Mucosa of gallbladder (tissue), 1 donor: ENCODE results near the gene ERC2. TPM values are rescaled to one million over a fixed set of nuclear protein-coding genes. Genes with fewer than 3 reads are reported as not detected.

Experiments
- DNase-seq: peaks from one replicate; pipeline ENCODE4 v3.0.0-alpha.2; 2020; ENCODE audit warnings: low spot score
- total RNA-seq: library from RNA; stranded (reverse); gene quantifications from one replicate; pipeline ENCODE4 v1.2.1, GENCODE V29; 2021
- donor health status: DM: no; HTN: no; CAD: no.

The ERC2 gene
- total RNA-seq, 1 donor from 2014 or later = 4.2 TPM

GRCh38 chr3:55827786-55828185, 640.5 kb downstream of the ERC2 start:
- DNase-seq = no peak

GRCh38 chr3:55826731-55827496, 641.4 kb downstream of the ERC2 start:
- DNase-seq = no peak

GRCh38 chr3:55826097-55826496, 642.2 kb downstream of the ERC2 start:
- DNase-seq = no peak

GRCh38 chr3:55824406-55824805, 643.9 kb downstream of the ERC2 start:
- no peak for DNase-seq

GRCh38 chr3:55823829-55824228, 644.4 kb downstream of the ERC2 start:
- DNase-seq = no peak

- no peak for DNase-seq
These were observed 645.3 kb downstream of the ERC2 start for GRCh38 chr3:55823001-55823400.

- no peak for DNase-seq
These were observed 649.3 kb downstream of the ERC2 start for GRCh38 chr3:55819005-55819404.

GRCh38 chr3:55818485-55818884, 649.8 kb downstream of the ERC2 start:
- DNase-seq = no peak

GRCh38 chr3:55816794-55817576, 651.3 kb downstream of the ERC2 start:
- no peak for DNase-seq

GRCh38 chr3:55815262-55815661, 653.0 kb downstream of the ERC2 start:
- DNase-seq = no peak

GRCh38 chr3:55813268-55814097, 654.8 kb downstream of the ERC2 start:
- no peak for DNase-seq

- DNase-seq = no peak
These were observed 655.8 kb downstream of the ERC2 start for GRCh38 chr3:55812394-55813013.

GRCh38 chr3:55807210-55807609, 661.1 kb downstream of the ERC2 start:
- no peak for DNase-seq

GRCh38 chr3:55805169-55805568, 663.1 kb downstream of the ERC2 start:
- no peak for DNase-seq

GRCh38 chr3:55804170-55805095, 663.8 kb downstream of the ERC2 start:
- DNase-seq = no peak

GRCh38 chr3:55802816-55803215, 665.5 kb downstream of the ERC2 start:
- no peak for DNase-seq

- no peak for DNase-seq
These were observed 666.6 kb downstream of the ERC2 start for GRCh38 chr3:55801676-55802075.

GRCh38 chr3:55801068-55801467, 667.2 kb downstream of the ERC2 start:
- DNase-seq = no peak

GRCh38 chr3:55797775-55798174, 670.5 kb downstream of the ERC2 start:
- no peak for DNase-seq

GRCh38 chr3:55797084-55797483, 671.2 kb downstream of the ERC2 start:
- DNase-seq = no peak

- DNase-seq = no peak
These were observed 671.7 kb downstream of the ERC2 start for GRCh38 chr3:55796533-55796932.
